H1 (cell line): ENCODE results near the gene SLFN5. TPM values are rescaled to one million over a fixed set of nuclear protein-coding genes. Genes with fewer than 3 reads are reported as not detected.

Source experiments
- BACH1 ChIP-seq: IDR thresholded peaks from 2 replicates; pipeline ENCODE4 v1.6.1; 2012; ENCODE audit warnings: low read length, improper control_type of control experiment
- BCL11A ChIP-seq, 2 experiments: IDR thresholded peaks; one replicate each; pipeline ENCODE4 v1.6.1; 2011; ENCODE audit warnings: low read depth in 2 of 2, low read length in 2 of 2, mild to moderate bottlenecking in 2 of 2
- CHD1 ChIP-seq: IDR thresholded peaks from 2 replicates; pipeline ENCODE4 v1.6.1; 2012; ENCODE audit warnings: low read depth, low read length, improper control_type of control experiment
- KDM4A ChIP-seq: IDR thresholded peaks from one replicate; pipeline ENCODE4 v1.7.1; 2012; ENCODE audit warnings: low read depth, mild to moderate bottlenecking, moderate library complexity, low read length, inconsistent platforms; ENCODE audit not compliant: severe bottlenecking
- KDM5A ChIP-seq: fragments of 200-600 bp; IDR thresholded peaks from 2 replicates; pipeline ENCODE4 v1.7.1; 2012; ENCODE audit warnings: mild to moderate bottlenecking, low read length, inconsistent platforms, mixed read lengths
- MAFK ChIP-seq: IDR thresholded peaks from 2 replicates; pipeline ENCODE4 v1.6.1; 2012; ENCODE audit warnings: low read depth, mild to moderate bottlenecking, improper control_type of control experiment, low read length
- RFX5 ChIP-seq: IDR thresholded peaks from 2 replicates; pipeline ENCODE4 v1.6.1; 2011; ENCODE audit warnings: low read depth, low read length, improper control_type of control experiment, borderline replicate concordance
- SUZ12 ChIP-seq: fragments of 200-600 bp; sonication (generic); IDR thresholded peaks from 2 replicates; pipeline ENCODE4 v1.6.1; 2012; ENCODE audit warnings: mild to moderate bottlenecking, inconsistent platforms, low read length, moderate library complexity, mixed read lengths
- TAF1 ChIP-seq: IDR thresholded peaks from 2 replicates; pipeline ENCODE4 v1.6.1; 2011; ENCODE audit warnings: mild to moderate bottlenecking, low read depth, low read length
- TBP ChIP-seq: IDR thresholded peaks from 2 replicates; pipeline ENCODE4 v1.6.1; 2011; ENCODE audit warnings: low read depth, low read length, improper control_type of control experiment
- YY1 ChIP-seq: IDR thresholded peaks from 2 replicates; pipeline ENCODE4 v1.6.1; 2011; ENCODE audit warnings: low read depth, mild to moderate bottlenecking, low read length
- polyA plus RNA-seq, 7 experiments: library from polyadenylated mRNA; depleted of rRNA in 3 of 7; stranded (reverse) in 5 of 7; unstranded in 2 of 7; fragments of >200 nt in 5 of 7; fragments of 200-250 nt in 2 of 7; gene quantifications; 1 replicate in 5 of 7; 2 replicates in 1 of 7; 4 replicates in 1 of 7; pipeline versions ENCODE4 v1.2.1 to v1.2.3, GENCODE V29; 2011 to 2013; ENCODE audit warnings: missing spikeins in 2 of 7, mixed read lengths in 2 of 7
- total RNA-seq: library from RNA; stranded (reverse); fragmentation: NEBNext Ultra II Directional; extraction: Animal tissue kit (Norgen Biotek cat#: 25700); gene quantifications from 2 replicates; pipeline ENCODE4 v1.2.1, GENCODE V29; 2021
- TF ChIP-seq, protein P1 (sequence below): fragments of 300-600 bp; sonication (generic); IDR thresholded peaks from 2 replicates; pipeline ENCODE4 v1.7.1; 2012; ENCODE audit warnings: low read length, moderate library complexity, mild to moderate bottlenecking, inconsistent platforms; ENCODE audit not compliant: insufficient replicate concordance
- TF ChIP-seq, protein P2 (sequence below): IDR thresholded peaks from 2 replicates; pipeline ENCODE4 v1.6.1; 2011; ENCODE audit warnings: low read depth, mild to moderate bottlenecking, low read length; ENCODE audit not compliant: insufficient read depth

SLFN5 gene
- total and polyA plus RNA-seq, 2 of the 8 experiments (the other 6 are each of a cell fraction or from before 2014, with no cell fraction given): 0.86 to 3.0 TPM

DNA sequence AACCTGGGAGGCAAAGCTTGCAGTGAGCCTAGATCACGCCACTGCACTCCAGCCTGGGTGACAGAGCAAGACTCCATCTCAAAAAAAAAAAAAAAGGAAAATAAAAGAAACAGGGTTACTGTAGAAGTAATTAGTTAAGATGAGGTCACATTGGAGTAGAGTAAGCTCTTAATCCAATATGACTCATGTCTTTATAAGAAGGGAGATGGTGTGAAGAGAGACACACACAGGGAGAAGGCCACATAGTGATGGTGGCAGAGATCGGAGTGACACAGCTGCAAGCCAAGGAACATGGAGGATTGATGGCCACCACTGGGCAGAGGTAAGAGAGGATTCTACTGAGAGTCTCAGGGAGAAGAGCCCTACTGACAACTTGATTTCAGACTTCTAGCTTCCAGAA, 15.3 kb upstream of the SLFN5 start (continued):
- TF ChIP-seq, protein P1, sequence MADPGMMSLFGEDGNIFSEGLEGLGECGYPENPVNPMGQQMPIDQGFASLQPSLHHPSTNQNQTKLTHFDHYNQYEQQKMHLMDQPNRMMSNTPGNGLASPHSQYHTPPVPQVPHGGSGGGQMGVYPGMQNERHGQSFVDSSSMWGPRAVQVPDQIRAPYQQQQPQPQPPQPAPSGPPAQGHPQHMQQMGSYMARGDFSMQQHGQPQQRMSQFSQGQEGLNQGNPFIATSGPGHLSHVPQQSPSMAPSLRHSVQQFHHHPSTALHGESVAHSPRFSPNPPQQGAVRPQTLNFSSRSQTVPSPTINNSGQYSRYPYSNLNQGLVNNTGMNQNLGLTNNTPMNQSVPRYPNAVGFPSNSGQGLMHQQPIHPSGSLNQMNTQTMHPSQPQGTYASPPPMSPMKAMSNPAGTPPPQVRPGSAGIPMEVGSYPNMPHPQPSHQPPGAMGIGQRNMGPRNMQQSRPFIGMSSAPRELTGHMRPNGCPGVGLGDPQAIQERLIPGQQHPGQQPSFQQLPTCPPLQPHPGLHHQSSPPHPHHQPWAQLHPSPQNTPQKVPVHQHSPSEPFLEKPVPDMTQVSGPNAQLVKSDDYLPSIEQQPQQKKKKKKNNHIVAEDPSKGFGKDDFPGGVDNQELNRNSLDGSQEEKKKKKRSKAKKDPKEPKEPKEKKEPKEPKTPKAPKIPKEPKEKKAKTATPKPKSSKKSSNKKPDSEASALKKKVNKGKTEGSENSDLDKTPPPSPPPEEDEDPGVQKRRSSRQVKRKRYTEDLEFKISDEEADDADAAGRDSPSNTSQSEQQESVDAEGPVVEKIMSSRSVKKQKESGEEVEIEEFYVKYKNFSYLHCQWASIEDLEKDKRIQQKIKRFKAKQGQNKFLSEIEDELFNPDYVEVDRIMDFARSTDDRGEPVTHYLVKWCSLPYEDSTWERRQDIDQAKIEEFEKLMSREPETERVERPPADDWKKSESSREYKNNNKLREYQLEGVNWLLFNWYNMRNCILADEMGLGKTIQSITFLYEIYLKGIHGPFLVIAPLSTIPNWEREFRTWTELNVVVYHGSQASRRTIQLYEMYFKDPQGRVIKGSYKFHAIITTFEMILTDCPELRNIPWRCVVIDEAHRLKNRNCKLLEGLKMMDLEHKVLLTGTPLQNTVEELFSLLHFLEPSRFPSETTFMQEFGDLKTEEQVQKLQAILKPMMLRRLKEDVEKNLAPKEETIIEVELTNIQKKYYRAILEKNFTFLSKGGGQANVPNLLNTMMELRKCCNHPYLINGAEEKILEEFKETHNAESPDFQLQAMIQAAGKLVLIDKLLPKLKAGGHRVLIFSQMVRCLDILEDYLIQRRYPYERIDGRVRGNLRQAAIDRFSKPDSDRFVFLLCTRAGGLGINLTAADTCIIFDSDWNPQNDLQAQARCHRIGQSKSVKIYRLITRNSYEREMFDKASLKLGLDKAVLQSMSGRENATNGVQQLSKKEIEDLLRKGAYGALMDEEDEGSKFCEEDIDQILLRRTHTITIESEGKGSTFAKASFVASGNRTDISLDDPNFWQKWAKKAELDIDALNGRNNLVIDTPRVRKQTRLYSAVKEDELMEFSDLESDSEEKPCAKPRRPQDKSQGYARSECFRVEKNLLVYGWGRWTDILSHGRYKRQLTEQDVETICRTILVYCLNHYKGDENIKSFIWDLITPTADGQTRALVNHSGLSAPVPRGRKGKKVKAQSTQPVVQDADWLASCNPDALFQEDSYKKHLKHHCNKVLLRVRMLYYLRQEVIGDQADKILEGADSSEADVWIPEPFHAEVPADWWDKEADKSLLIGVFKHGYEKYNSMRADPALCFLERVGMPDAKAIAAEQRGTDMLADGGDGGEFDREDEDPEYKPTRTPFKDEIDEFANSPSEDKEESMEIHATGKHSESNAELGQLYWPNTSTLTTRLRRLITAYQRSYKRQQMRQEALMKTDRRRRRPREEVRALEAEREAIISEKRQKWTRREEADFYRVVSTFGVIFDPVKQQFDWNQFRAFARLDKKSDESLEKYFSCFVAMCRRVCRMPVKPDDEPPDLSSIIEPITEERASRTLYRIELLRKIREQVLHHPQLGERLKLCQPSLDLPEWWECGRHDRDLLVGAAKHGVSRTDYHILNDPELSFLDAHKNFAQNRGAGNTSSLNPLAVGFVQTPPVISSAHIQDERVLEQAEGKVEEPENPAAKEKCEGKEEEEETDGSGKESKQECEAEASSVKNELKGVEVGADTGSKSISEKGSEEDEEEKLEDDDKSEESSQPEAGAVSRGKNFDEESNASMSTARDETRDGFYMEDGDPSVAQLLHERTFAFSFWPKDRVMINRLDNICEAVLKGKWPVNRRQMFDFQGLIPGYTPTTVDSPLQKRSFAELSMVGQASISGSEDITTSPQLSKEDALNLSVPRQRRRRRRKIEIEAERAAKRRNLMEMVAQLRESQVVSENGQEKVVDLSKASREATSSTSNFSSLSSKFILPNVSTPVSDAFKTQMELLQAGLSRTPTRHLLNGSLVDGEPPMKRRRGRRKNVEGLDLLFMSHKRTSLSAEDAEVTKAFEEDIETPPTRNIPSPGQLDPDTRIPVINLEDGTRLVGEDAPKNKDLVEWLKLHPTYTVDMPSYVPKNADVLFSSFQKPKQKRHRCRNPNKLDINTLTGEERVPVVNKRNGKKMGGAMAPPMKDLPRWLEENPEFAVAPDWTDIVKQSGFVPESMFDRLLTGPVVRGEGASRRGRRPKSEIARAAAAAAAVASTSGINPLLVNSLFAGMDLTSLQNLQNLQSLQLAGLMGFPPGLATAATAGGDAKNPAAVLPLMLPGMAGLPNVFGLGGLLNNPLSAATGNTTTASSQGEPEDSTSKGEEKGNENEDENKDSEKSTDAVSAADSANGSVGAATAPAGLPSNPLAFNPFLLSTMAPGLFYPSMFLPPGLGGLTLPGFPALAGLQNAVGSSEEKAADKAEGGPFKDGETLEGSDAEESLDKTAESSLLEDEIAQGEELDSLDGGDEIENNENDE: no peak
- TF ChIP-seq SUZ12: no peak
- no peak for TF ChIP-seq TBP
- TF ChIP-seq KDM4A: no peak
- TF ChIP-seq YY1: no peak
- TF ChIP-seq MAFK: no peak
- TF ChIP-seq BACH1: no peak
- TF ChIP-seq, protein P2, sequence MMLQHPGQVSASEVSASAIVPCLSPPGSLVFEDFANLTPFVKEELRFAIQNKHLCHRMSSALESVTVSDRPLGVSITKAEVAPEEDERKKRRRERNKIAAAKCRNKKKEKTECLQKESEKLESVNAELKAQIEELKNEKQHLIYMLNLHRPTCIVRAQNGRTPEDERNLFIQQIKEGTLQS: no peak
- no peak for TF ChIP-seq TAF1
- TF ChIP-seq CHD1: no peak
- no peak for TF ChIP-seq BCL11A (IDR thresholded peaks at IDR 0.05; ENCODE audit: low read depth in 2 of 2, low read length in 2 of 2)
- TF ChIP-seq KDM5A: no peak
- TF ChIP-seq RFX5: no peak
